PFSK-1 (cell line): ENCODE measurements around the gene PPP1R1B.

Experiments used
- FOXP2 ChIP-seq: optimal IDR thresholded peaks from 2 replicates; pipeline ENCODE3; 2011; ENCODE audit warnings: borderline replicate concordance, control low read depth, inconsistent platforms; ENCODE audit not compliant: insufficient read depth; ENCODE audit errors: extremely low read length, extremely low read depth
- POLR2AphosphoS5 ChIP-seq: IDR thresholded peaks from 2 replicates; pipeline ENCODE4 v1.6.1; 2012; ENCODE audit warnings: low read depth, mild to moderate bottlenecking, control low read depth, low read length, moderate library complexity
- SIN3A ChIP-seq: IDR thresholded peaks from 2 replicates; pipeline ENCODE4 v1.6.1; 2012; ENCODE audit warnings: mild to moderate bottlenecking, low read length, moderate library complexity, borderline replicate concordance; ENCODE audit not compliant: insufficient read depth
- TAF1 ChIP-seq: IDR thresholded peaks from 2 replicates; pipeline ENCODE4 v1.6.1; 2012; ENCODE audit warnings: low read length, control low read depth, borderline replicate concordance; ENCODE audit not compliant: insufficient read depth
- TF ChIP-seq, protein P1 (sequence below), 2 experiments: IDR thresholded peaks; 2 replicates each; pipeline versions ENCODE4 v1.6.1 to v1.8.0; 2011 to 2012; ENCODE audit warnings: low read depth in 2 of 2, low read length in 2 of 2, control low read depth in 1 of 2, inconsistent platforms in 1 of 2, mild to moderate bottlenecking in 1 of 2, moderate library complexity in 1 of 2; ENCODE audit not compliant: insufficient read depth in 1 of 2

The PPP1R1B gene

DNA sequence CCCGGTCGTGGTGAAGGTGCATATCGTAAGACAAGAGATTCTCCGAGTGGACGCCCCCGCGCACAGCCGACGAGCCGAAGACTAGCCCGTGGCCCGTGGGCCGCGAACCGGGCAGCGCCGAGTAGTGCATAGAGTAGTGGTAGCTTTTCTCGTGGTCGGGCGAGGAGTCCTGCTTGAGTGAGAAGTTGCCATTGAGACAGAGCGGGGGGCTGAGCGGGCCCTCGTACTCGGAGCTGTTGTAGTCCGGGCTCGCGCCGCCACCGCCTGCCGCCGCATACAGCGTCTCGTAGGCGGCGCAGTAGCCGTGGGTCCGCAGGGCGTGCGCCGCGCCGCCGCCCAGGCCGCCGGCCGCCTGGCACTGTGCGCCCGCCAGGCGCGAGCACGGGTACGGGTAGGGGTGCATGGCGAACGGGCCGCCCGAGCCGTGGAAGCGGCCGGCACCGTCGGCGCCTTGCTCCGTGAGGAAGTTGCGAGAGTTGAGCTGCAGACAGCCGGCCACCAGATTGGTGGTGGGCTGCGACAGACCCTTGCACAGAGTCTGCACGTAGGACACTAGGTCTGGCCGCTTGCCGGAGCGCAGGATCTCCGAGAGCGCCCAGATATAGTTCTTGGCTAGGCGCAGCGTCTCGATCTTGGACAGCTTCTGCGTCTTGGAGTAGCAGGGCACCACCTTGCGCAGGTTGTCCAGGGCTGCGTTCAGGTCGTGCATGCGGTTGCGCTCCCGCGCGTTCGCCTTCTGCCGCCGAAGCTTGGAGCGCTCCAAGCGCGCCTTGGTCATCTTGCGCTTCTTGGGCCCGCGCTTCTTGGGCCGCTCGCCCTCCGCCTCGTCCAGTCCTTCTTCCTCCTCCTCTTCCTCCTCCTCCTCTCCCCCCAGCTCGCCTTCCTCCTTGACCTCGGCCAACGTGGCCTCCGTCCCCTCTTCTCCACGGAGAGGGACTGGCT, 21.0 kb upstream of the PPP1R1B start:
- TF ChIP-seq FOXP2: no peak

DNA sequence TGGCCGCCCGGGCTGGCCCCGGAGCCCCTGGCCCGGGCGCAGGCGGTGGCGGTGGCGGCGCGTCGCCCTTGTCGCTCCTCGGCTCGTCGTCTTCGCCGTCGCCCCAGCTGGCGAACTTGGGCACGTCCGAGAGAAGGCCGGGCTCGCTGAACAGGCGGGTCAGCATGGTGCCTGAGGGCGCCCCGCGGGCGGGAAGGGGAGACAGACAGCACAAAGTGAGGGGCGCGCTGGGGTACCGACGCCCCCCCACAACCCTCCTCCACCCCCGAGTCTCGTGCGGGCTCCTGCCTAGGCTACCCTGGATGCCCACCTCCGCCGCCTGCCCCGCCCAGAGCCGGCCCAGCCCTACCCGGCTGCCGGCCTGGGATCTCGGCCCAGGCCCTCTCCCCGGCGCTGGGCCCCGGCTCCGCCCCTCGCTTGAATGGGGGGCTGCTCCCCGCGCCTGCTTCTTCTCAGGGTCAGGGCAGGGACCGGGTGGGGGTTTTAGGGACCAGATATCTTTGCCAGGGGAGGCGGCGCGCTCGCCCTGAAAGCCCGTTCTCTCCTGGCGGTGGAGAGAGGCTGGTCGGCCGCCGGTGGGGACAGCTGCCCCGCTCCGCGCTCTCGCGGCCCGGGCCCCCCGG, 20.2 kb upstream of the PPP1R1B start:
- TF ChIP-seq, protein P1, sequence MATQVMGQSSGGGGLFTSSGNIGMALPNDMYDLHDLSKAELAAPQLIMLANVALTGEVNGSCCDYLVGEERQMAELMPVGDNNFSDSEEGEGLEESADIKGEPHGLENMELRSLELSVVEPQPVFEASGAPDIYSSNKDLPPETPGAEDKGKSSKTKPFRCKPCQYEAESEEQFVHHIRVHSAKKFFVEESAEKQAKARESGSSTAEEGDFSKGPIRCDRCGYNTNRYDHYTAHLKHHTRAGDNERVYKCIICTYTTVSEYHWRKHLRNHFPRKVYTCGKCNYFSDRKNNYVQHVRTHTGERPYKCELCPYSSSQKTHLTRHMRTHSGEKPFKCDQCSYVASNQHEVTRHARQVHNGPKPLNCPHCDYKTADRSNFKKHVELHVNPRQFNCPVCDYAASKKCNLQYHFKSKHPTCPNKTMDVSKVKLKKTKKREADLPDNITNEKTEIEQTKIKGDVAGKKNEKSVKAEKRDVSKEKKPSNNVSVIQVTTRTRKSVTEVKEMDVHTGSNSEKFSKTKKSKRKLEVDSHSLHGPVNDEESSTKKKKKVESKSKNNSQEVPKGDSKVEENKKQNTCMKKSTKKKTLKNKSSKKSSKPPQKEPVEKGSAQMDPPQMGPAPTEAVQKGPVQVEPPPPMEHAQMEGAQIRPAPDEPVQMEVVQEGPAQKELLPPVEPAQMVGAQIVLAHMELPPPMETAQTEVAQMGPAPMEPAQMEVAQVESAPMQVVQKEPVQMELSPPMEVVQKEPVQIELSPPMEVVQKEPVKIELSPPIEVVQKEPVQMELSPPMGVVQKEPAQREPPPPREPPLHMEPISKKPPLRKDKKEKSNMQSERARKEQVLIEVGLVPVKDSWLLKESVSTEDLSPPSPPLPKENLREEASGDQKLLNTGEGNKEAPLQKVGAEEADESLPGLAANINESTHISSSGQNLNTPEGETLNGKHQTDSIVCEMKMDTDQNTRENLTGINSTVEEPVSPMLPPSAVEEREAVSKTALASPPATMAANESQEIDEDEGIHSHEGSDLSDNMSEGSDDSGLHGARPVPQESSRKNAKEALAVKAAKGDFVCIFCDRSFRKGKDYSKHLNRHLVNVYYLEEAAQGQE (IDR thresholded peaks at IDR 0.05; ENCODE audit: insufficient read depth in 1 of 2, low read depth in 2 of 2, low read length in 2 of 2): no peak
- TF ChIP-seq POLR2AphosphoS5 (no peak), TAF1 (no peak), SIN3A (no peak), FOXP2 (no peak)

DNA sequence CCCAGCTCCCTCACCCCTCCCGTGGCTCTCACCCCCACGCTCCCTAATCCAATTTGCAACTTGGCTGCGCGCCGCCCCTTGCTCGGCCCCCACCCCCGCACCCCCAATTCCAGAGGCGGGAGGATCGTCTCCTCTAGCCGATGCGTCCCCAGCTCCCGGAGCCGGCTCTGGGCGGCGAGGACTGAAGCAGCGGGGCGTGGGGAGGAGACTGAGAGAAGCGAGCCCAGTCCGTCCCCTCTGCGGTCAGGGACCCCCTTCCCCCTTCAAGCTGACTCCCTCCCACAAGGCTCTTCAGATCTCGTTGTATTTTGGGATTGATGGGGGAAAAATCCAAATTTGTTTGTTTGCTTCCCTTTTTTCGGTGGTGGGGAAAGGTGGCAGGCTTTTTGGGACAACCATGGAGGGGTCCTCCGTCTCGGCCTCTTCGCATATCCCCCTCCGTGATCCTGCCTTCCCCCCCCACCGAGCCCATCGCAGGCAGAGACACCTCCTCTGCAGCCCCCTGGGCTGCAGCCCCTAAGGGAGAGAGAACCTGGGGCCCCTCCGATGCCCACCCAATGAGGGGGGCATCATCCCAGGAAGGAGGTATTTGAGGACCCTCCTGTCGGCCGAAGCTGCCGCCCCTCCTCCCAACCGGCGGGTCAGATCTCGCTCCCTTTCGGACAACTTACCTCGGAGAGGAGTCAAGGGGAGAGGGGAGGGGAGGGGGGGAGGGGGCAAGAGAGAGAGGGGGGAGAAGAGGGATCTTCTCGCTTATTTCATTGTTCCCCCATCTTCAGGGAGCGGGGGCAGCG, 19.5 kb upstream of the PPP1R1B start:
- TF ChIP-seq, protein P1 (IDR thresholded peaks at IDR 0.05; ENCODE audit: insufficient read depth in 1 of 2, low read depth in 2 of 2, low read length in 2 of 2): no peak
- TF ChIP-seq SIN3A: no peak
- no peak for TF ChIP-seq POLR2AphosphoS5
- no peak for TF ChIP-seq TAF1
- no peak for TF ChIP-seq FOXP2

DNA sequence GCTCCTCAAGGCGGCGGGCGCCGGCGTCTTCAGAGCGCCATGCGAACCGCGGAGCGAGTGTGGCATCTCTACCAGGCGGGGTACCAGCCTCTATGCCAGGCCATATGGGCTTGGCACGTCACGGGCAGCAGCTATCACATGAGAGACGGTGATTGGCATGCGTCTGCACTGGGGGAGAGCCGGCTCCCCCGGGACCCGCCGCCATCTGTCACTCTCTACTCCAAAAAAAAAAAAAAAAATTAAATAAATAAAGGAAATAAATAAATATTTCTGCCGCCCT, 19.0 kb upstream of the PPP1R1B start, which contains the start of gene NEUROD2:
Gene NEUROD2 (minus strand): TSS at position 70 of the 280 bp plus-strand sequence. CDS start 1,321 bp downstream, outside the sequence.
- TF ChIP-seq TAF1 (no peak), FOXP2 (no peak), SIN3A (no peak), POLR2AphosphoS5 (no peak)
- TF ChIP-seq, protein P1 (IDR thresholded peaks at IDR 0.05; ENCODE audit: insufficient read depth in 1 of 2, low read depth in 2 of 2, low read length in 2 of 2): no peak

DNA sequence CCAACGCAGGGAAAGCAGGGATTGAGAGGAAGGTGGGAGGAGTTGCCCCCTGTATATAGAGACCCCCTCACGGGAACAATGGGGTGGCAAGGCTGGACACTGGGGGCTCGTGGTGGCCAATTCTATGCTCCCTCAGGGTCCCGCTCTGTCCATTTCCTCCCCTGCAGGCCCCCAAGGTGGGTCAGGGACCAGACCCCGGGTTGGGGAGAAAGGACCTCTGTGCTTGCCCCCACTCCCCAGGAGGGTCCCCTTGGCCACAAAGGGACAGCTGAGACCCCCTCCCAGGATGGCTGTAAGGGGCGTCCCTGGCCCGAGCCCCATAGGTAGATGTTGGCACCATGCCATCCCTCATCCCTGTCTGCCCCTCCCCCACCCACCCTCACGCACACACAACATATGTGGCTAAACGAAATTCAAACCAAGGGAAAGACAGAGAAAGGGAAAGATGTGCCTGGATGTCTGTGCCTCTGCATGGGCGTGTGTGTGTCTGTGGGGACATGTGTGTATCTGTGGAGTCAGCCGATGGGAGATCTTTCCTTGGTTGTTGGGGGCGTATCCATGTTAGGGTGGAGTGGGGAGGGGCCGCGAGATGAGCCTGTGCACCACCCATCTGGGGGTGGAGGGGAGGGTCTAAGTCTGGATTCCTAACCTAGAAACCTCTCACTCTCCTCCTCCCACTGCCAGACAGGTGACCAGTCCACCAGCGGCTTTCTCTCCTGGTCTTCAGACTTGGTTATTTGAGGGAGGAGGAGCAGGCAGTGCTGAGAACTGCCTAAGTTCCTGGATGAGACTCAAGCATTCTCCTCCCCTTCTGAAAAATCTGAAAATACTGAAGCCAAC, 18.4 kb upstream of the PPP1R1B start:
- TF ChIP-seq POLR2AphosphoS5 (no peak), TAF1 (no peak), FOXP2 (no peak), SIN3A (no peak)
- TF ChIP-seq, protein P1 (IDR thresholded peaks at IDR 0.05; ENCODE audit: insufficient read depth in 1 of 2, low read depth in 2 of 2, low read length in 2 of 2): no peak
